ENCODE measurements around the gene INSYN2B.

GRCh38 chr5:169964246-169964645 lies 16.0 kb downstream of the INSYN2B start:
- no peak for TF ChIP-seq CTCF (IDR thresholded peaks at IDR 0.05; ENCODE audit: insufficient read depth, low read length, poor library complexity, severe bottlenecking)
- no peak for TF ChIP-seq EZH2phosphoT487 (conservative IDR thresholded peaks at IDR 0.05; ENCODE audit: low read length)
